GM21786 (cell line): ENCODE data around the gene KDM1A.

Experiments
- ATAC-seq: cut with Tn5 transposase; IDR thresholded peaks from one replicate; pipeline ENCODE4 v1.9.1; 2021; ENCODE audit not compliant: unreplicated experiment

The KDM1A gene

GRCh38 chr1:23132033-23132432 lies 112.8 kb downstream of the KDM1A start:
- ATAC-seq: no peak
